Muscle layer of colon (tissue), 2 donors: Measurements from ENCODE around the gene RGS6.

Source experiments
- H3K27ac ChIP-seq: one replicate; pipeline ENCODE4 v1.7.0; 2013; ENCODE audit warnings: low read depth, mild to moderate bottlenecking, low read length, moderate library complexity
- H3K27me3 ChIP-seq, 2 donors: one replicate each; pipeline ENCODE4 v1.7.0; 2013; ENCODE audit warnings: low read length in 2 of 2, mild to moderate bottlenecking in 2 of 2; ENCODE audit not compliant: insufficient read depth in 2 of 2, control insufficient read depth in 1 of 2
- H3K36me3 ChIP-seq: one replicate; pipeline ENCODE4 v1.7.0; 2013; ENCODE audit warnings: mild to moderate bottlenecking, low read length; ENCODE audit not compliant: insufficient read depth
- H3K4me1 ChIP-seq: one replicate; pipeline ENCODE4 v1.7.0; 2013; ENCODE audit warnings: mild to moderate bottlenecking, low read length; ENCODE audit not compliant: insufficient read depth
- H3K4me3 ChIP-seq, 2 donors: one replicate each; pipeline ENCODE4 v1.7.0; 2013; ENCODE audit warnings: low read length in 2 of 2, low read depth in 1 of 2, mild to moderate bottlenecking in 1 of 2, moderate library complexity in 1 of 2
- H3K9ac ChIP-seq: one replicate; pipeline ENCODE4 v1.7.0; 2013; ENCODE audit warnings: low read length
- H3K9me3 ChIP-seq: one replicate; pipeline ENCODE4 v1.7.0; 2013; ENCODE audit warnings: mild to moderate bottlenecking, low read length
- donor health status: abdominal sarcoma.
- donor health status: Adenocarcinoma of cecum.

RGS6 gene

GRCh38 chr14:71988939-71989338, 56.7 kb downstream of the RGS6 start:
- no peak overlapping the region for H3K9ac ChIP-seq
- peaks cover 8% of the 10 kb centered on the region for H3K4me1 ChIP-seq
- no peak overlapping the region for H3K27ac ChIP-seq
- no peaks in the 10 kb centered on the region for H3K27me3 ChIP-seq
- H3K4me3 ChIP-seq = no peak overlapping the region
- no peaks in the 10 kb centered on the region for H3K9me3 ChIP-seq
- no peaks in the 10 kb centered on the region for H3K36me3 ChIP-seq

DNA sequence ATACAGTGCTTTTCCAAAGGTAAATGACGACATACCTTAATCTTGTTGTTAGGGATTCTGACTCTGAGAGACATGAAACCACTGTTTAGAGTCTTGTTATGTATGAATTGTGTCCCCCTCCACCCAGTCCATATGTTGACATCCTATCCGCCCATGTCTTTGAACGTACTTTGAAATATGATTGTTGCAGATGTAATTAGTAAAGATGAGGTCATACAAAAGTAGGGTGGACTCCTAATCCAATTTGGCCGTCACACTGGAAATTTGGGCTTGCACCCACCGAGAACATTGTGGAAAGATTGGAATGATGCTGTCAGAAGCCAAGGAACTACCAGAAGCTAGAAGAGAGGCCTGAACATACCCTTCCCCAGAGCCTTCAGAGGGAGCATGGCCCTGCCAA, 62.2 kb downstream of the RGS6 start:
- Histone ChIP-seq H3K36me3 (no peaks in the 10 kb centered on the region), H3K27ac (no peak overlapping the region), H3K9ac (no peak overlapping the region), H3K4me1 (no peaks in the 10 kb centered on the region), H3K9me3 (no peaks in the 10 kb centered on the region), H3K27me3 (no peaks in the 10 kb centered on the region), H3K4me3 (no peak overlapping the region)

GRCh38 chr14:71995741-71996140, 63.5 kb downstream of the RGS6 start:
- H3K4me1 ChIP-seq = no peaks in the 10 kb centered on the region
- H3K4me3 ChIP-seq = no peak overlapping the region
- H3K9me3 ChIP-seq = no peaks in the 10 kb centered on the region
- no peaks in the 10 kb centered on the region for H3K27me3 ChIP-seq
- H3K9ac ChIP-seq = no peak overlapping the region
- H3K36me3 ChIP-seq = no peaks in the 10 kb centered on the region
- H3K27ac ChIP-seq = no peak overlapping the region

DNA sequence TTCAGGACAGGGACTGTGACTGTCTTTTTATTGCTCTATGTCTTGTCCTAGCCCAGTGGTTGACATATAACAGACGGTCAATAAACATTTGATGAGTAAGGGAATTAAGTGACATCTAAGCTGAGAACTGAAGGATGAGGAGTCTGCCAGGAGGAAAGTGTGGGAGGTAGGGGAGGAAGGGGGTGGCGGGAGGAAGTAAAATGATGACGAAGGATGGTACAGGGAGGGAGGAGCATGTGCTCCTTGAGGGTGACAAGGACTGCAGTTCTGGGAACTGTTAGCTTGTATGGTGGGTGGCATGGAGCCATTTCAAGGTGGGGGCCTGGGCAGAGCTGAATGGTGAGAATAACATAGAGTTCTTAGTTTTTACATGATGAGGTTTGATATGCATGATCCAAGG, 64.4 kb downstream of the RGS6 start:
- H3K4me3 ChIP-seq = no peak overlapping the region
- no peaks in the 10 kb centered on the region for H3K4me1 ChIP-seq
- no peak overlapping the region for H3K27ac ChIP-seq
- no peaks in the 10 kb centered on the region for H3K27me3 ChIP-seq
- H3K9ac ChIP-seq = no peak overlapping the region
- no peaks in the 10 kb centered on the region for H3K9me3 ChIP-seq
- no peaks in the 10 kb centered on the region for H3K36me3 ChIP-seq

- Histone ChIP-seq H3K4me3 (no peak overlapping the region), H3K4me1 (no peaks in the 10 kb centered on the region), H3K36me3 (no peaks in the 10 kb centered on the region), H3K9me3 (no peaks in the 10 kb centered on the region), H3K27ac (no peak overlapping the region), H3K27me3 (no peaks in the 10 kb centered on the region), H3K9ac (no peak overlapping the region)
These were observed 68.7 kb downstream of the RGS6 start for GRCh38 chr14:72000907-72001306.

- Histone ChIP-seq H3K36me3 (no peaks in the 10 kb centered on the region), H3K4me1 (no peaks in the 10 kb centered on the region), H3K4me3 (no peak overlapping the region), H3K9ac (no peak overlapping the region), H3K27ac (no peak overlapping the region), H3K27me3 (no peaks in the 10 kb centered on the region), H3K9me3 (no peaks in the 10 kb centered on the region)
These were observed 70.5 kb downstream of the RGS6 start for GRCh38 chr14:72002731-72003130.

GRCh38 chr14:72008666-72009065, 76.4 kb downstream of the RGS6 start:
- H3K9me3 ChIP-seq = no peaks in the 10 kb centered on the region
- no peaks in the 10 kb centered on the region for H3K4me1 ChIP-seq
- H3K27me3 ChIP-seq = no peaks in the 10 kb centered on the region
- no peak overlapping the region for H3K9ac ChIP-seq
- H3K4me3 ChIP-seq = no peak overlapping the region
- H3K27ac ChIP-seq = no peak overlapping the region
- H3K36me3 ChIP-seq = no peaks in the 10 kb centered on the region

DNA sequence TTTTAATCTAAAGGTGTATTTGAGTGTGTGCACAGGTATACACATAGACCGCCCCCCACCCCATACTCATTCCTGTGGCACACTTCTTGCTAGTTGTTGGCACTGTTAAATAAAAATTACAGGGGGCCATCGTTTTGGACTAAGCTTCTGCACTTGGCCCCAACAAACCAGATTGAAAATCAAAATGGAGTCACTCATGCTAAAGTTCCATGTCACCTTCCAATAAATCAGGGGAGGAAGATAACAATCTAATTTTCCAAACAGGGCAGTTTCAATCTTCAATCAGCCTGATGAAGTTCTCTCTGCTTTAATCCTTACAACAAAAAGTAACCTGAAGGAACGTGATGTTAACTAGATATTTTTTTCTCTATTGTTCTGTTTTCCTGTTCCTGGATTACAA, 78.2 kb downstream of the RGS6 start:
- no peak overlapping the region for H3K4me3 ChIP-seq
- H3K9ac ChIP-seq = no peak overlapping the region
- H3K27me3 ChIP-seq = no peaks in the 10 kb centered on the region
- H3K9me3 ChIP-seq = no peaks in the 10 kb centered on the region
- H3K27ac ChIP-seq = no peak overlapping the region
- no peaks in the 10 kb centered on the region for H3K4me1 ChIP-seq
- no peaks in the 10 kb centered on the region for H3K36me3 ChIP-seq

DNA sequence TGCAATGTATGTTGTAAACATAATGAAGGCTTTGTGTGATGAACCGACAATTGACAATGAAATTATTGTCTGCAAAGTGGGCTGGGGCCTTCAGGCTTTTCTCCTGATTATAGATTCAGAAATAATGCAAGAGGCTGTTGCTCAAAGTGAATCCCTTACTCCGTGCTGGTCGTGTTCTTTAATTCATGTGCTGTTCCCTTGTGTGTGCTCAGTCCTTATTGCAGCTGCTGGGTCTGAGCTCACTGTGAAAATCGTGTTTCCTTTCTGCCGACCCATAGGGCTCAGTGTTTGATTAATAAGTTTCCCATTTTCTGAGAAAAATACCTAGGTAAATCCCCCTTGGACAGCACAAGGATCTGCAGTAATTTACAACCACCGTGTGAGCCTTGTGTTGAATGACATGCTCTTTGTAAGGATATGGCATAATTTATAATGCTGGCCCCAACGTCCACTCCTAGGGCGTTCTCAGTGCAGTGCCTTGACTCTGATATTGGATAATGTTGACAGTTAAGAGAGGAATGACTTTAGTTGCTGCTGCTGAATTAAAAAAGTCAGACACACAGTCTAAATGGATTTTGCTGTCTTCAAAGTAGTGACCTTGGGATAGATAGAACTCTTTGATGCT, 81.6 kb downstream of the RGS6 start:
- H3K27ac ChIP-seq = no peak overlapping the region

GRCh38 chr14:72014486-72014885, 82.3 kb downstream of the RGS6 start:
- no peak overlapping the region for H3K4me3 ChIP-seq
- no peaks in the 10 kb centered on the region for H3K36me3 ChIP-seq
- H3K9ac ChIP-seq = no peak overlapping the region
- no peaks in the 10 kb centered on the region for H3K9me3 ChIP-seq
- H3K27ac ChIP-seq = no peak overlapping the region
- no peaks in the 10 kb centered on the region for H3K4me1 ChIP-seq
- no peaks in the 10 kb centered on the region for H3K27me3 ChIP-seq

More for the DNA sequence above, 81.6 kb downstream of the RGS6 start:
- H3K9ac ChIP-seq = no peak overlapping the region
- no peaks in the 10 kb centered on the region for H3K9me3 ChIP-seq
- no peak overlapping the region for H3K4me3 ChIP-seq
- H3K36me3 ChIP-seq = no peaks in the 10 kb centered on the region
- no peaks in the 10 kb centered on the region for H3K4me1 ChIP-seq
- H3K27me3 ChIP-seq = no peaks in the 10 kb centered on the region

DNA sequence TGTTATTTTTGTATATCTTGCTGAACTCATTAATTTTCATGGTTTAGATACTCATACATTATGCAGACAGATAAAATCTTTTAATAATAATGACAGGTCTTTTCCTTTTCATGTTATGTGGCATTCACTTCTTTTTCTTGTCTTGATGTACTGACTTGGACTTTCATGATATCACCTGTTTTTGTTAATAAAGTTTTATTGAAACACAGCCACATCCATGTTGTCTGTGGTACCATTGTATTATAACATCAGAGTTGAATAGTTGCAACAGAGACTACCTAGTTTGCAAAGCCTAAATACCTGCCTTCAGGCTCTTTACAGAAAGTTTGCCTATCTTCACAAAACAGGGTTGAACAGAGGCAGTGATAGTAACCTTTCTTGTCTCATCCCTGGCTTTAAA, 85.1 kb downstream of the RGS6 start:
- Histone ChIP-seq H3K27ac (no peak overlapping the region), H3K4me1 (no peaks in the 10 kb centered on the region), H3K36me3 (no peaks in the 10 kb centered on the region), H3K4me3 (no peak overlapping the region), H3K27me3 (no peaks in the 10 kb centered on the region), H3K9me3 (no peaks in the 10 kb centered on the region), H3K9ac (no peak overlapping the region)
